T-helper 2 cell treated with Interferon-gamma antibody and Interleukin-4, amounts not matched to agents 100 ng/mL and 5 ng/mL, for 36 hours (primary cell): ENCODE results near the gene DCAF5. TPM values are rescaled to one million over a fixed set of nuclear protein-coding genes. Genes with fewer than 3 reads are reported as not detected.
"Not testable (repeated sequence)": the region's sequence is repeated elsewhere in the genome, so short reads cannot be mapped to it uniquely, and the experiment has no call there.

ENCODE experiments used
- intact Hi-C: fragments of 100-400 bp; cut with micrococcal nuclease; formaldehyde crosslinking; loops from one replicate; pipeline ENCODE4 v1.15.1; 2023
- total RNA-seq: library from RNA; stranded (reverse); gene quantifications from 2 replicates; pipeline ENCODE4 v1.2.3, GENCODE V29; 2022

The DCAF5 gene
- total RNA-seq, 1 donor from 2014 or later = 34.2 TPM

DNA sequence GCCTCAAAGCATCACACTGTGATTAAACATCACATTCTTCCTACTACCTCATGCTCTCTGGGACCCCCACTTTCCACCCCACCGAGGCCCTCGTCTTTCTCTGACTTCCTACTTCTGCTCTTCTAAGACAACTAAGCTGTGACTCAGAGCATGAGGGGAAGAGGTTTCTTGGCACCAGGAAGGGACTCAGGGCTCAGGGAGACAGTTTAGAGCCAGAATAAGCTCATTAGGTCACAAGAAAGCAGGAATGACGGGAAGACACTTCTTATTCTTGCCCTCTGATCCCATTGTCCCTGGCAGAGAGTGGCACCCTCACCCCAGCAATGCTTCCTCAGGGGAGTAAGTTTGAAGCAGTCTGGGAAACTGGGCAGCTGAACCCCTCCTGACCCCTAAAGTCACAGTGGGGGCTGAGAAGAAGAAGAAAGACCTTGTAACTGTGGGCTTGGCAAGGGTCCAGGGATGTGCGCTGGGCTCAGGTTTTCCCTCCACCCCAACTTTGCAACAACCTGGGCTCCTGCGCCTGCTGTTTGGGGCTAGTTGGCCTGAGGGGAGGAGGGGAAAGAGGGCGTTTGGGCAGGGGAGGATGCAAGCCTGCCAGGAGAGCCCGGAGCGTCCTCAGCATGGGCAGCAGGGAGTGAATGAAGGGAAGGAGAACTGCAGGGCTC lies 109.2 kb downstream of the DCAF5 start:
- intact Hi-C loops = no loop called here

DNA sequence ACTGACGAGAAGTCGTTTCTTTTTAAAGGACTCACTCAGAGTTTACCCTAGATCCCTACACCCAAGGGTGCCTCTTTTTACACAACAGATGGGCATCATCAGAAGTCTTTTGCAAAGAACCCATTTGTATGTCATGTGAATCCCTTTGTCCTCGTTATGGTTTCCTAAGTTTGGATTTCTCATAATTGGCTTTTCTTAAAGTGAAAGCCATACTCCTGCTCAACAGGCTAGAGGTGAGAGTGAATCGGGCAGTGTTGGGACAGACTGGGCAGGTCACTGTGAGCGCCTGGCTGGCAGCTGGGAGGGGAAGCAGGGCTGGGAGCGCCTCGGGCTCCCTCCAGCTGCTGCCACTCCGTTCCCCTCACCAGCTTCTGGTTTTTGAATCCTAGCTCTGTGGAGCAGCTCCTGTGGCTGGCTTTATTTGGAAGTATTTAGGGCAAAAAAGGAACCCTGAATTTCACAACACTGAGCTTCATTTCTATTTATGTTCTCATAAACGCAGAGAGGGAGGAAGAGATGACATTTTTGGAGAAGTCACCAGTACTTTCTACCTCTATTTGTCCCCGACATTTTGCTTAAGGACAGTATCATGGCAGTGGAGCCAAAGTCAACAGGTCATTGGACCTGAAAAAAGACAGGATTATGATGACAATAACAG lies 110.0 kb downstream of the DCAF5 start:
- intact Hi-C loops = no loop called here

GRCh38 chr14:69042299-69042698 lies 110.6 kb downstream of the DCAF5 start:
- intact Hi-C loops = no loop called here

GRCh38 chr14:69041783-69042182 lies 111.1 kb downstream of the DCAF5 start:
- intact Hi-C loops = no loop called here

DNA sequence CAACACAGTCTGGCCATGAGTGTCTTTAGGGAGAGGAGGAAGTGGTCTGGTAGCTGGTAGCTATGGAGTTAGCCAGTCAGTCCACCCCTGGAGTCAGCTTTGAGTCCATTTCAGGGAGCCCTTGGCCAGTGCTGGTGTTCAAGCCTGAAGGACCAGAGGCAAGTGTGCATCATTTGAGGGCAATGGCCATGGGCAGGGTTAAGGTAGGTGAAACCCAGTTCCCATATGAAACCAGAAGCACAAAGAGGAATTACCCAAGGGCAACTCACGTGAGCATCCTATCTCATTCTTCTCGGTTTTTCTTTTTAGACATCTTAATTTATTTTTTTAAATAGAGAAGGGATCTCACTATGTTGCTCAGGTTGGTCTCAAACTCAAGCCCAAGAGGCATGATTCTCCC lies 112.6 kb downstream of the DCAF5 start:
- intact Hi-C loops = no loop called here

DNA sequence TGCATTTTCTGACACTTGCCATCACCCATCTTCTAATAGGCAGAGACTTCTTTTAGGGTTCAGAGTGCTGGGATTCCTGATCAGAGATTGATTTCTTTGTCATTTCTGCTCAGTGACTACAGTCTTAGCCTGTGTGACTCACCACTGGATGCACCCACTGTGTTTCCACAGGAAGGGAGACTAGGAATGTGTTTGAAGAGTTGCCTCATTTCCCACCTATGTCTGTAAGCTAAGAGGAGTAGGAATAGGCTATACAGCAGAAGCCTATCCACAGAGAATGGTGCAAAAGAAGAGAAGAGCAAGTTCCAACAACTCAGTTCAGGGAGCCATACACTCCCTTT lies 113.7 kb downstream of the DCAF5 start:
- intact Hi-C loops = no loop called here

- intact Hi-C loops = no loop called here
Measured at GRCh38 chr14:69038455-69039287, 114.2 kb downstream of the DCAF5 start.

DNA sequence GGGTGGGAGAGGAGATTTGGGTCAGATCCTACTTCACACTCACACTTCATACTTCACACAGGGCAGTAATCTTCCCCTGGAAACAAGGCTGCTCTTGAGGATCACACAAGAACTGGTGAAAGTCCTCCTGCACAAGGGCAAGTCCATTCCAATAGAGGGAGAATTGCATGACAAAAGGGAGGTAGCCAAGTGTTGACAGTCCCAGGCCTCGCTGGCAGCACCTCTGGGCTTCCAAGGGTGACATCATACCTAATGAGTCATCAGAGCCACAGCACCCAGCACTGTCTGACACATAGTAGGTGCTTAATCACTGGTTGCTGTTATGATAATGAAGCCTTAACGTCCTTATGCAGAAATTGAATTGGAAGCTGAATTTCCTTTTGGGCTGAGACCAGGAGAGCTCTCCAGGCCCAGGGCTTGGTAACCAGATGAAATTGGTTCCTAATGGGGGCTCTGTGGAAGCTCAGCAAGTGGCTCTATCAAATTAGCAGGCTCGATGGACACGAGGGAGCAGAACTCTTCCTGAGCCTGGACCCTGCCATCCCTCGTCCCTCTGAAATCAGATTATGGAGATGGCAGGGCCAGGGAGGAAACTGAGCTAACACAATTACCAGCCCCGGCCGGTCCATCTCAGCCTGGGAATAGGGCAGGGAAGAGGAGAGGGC lies 115.0 kb downstream of the DCAF5 start:
- intact Hi-C loops = no loop called here

DNA sequence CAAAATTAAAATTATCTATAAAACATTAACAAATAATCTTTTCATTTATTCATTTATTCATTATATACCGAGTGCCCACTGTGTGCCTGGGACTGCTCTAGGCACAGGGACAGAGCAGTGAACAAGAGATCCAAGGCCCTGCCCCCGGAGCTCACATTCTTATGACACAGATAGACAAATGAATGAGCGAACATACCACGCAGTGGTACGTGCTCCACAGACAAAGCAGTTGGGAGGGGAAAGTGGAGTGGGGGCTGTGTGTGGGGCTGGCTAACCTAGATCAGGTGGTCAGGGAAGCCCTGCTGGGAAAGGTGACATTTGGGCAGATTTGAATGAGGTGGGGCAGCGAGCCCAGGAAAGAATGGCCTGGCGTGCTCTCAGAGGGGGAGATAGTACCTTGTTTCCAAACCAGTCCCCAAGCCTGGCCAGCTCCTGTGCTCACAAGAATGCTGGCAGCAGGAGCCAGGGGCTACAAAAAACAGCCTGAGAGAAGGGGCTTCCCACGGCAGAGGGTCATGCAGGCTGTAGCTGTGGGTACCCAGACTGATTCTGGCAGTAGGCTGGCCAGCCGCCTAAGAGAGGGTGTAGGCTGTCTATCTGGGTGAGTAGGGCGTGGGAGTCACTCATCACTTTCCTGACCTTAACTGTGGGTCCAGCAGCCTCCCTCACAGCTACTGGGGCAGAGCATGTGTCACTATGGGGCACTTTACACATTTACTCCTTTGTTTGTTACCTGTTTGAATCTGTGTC lies 116.0 kb downstream of the DCAF5 start:
- intact Hi-C loops = no loop called here

GRCh38 chr14:69034612-69035262 lies 118.2 kb downstream of the DCAF5 start:
- intact Hi-C loops = no loop called here

DNA sequence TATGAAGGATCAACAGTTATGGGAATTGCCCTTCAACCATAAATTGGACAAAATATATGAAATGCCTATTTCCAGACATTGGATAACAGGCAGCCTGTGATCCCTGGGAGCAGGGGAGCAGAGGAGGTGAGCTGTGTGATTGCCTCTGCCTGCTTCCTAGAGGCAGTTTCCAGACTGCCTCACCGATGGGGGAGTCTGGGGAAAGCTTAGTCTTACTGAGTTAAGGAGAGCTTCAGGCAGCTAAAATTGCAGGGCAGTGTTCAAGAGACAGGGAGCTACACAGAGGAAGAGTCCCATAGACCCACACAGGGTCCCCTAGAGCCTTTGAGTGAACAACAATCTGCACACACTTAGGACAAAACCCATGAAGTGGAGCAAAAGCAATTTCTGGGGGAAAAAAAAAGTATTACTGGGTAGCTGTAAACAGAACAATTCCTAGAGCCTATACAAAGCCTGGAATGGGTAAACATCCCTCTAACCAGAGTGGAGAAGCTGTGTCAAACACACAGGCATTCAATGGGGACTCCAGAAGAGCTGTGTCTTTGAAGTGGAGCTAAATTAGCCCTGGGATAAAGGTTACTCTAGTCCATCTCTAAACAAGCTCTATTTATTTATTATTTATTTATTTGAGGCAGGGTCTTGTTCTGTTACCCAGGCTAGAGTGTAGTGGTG lies 125.5 kb downstream of the DCAF5 start:
- intact Hi-C loops = no loop called here

DNA sequence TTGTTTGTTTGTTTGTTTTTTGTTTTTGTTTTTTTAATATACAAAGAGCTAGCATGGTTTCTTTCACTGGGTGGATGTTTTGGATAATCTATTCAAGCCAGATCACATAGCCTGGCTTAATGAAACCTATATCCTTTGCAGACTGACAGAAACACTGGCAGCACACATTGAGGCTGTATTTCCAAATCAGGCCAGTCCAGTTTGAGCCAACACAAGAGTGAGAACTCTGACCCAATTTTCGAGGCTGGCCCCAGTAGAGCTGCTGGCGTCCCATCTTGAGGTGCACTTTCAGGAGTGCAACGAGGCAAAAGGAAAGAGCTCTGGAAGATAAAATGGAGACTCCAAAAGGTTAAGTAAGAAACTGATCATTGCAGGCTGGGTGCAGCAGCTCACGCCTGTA lies 129.9 kb downstream of the DCAF5 start:
- intact Hi-C loops = no loop called here

DNA sequence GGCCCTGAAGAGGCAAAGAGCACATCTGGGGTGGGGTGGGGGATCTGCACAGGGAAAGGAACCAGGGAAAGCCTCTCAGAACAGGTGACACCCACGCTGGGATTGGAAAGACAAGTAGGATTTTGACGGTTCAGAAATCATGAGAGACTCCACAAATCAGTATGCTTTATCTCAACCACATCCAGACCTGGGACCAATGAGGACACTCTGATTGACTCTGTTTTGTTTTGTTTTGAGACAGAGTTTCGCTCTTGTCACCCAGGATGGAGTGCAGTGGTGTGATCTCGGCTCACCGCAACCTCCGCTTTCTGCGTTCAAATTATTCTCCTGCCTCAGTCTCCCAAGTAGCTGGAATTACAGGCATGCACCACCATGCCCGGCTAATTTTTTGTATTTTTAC lies 130.8 kb downstream of the DCAF5 start:
- intact Hi-C loops = not testable (repeated sequence)

DNA sequence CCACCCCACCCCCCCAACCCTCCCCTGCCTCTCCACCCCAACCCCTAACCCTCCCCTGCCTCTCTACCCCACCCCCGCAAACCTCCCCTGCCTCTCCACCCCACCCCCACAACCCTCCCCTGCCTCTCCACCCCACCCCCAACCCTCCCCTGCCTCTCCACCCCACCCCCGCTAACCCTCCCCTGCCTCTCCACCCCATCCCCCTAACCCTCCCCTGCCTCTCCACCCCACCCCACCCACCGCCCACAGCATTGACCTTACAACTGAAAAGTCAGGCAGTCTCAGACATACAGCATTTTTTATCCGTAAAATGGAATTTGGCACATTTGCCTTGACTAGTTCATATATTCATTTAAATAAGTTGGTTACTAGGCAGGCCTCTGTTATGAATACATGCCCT lies 135.2 kb downstream of the DCAF5 start:
- intact Hi-C loops = no loop called here

DNA sequence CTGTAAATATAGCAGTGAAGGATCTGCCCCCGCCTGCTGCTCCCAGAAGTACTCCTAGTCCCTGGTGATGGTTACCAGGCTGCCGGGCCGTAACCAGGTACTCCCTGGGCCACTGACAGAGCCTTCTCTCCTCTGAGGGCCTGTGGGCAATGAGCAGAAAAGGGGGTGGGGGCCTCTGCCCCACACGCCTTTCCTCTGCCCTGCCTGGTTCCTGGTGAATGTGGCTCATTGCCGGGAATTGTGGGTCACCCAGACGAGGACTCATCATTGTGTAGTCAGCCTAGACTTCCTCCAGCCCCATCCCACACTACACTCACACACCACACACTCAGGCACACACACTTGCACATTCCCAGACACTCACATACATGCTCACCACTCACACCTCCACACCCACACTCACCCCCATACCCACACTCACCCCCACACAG lies 138.1 kb downstream of the DCAF5 start:
- intact Hi-C loops = no loop called here

- intact Hi-C loops = no loop called here
Measured at GRCh38 chr14:69013943-69014782, 138.8 kb downstream of the DCAF5 start.

DNA sequence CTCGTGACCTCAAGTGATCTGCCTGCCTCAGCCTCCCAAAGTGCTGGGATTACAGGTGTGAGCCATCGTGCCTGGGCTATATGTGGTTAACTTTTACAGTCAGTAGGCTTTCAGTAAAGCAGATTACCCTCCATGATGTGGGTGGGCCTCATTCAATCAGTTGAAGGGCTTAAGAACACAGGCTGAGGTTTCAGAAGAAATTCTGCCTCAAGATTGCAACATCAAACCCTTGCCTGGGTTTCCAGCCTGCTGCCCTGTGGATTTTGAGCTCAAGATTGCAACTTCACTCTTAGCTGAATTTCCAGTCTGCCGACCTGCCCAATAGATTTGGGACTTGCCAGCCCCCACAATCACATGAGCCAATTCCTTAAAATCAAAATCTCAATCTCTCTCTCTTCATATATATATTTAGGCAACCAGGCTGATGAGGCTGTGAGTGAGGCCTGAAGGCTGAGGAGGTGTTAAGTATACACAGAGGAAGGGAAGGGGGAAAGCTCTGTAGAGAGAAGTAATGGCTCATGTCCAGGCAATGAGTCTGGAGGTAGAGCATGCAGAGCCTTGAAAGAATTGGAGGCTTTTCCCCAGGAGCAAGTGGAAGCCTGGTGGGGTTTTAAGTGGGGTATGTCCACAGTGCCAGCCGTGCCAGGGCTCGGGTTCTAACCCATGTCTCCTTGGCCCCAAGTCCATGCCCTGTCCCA lies 140.5 kb downstream of the DCAF5 start:
- intact Hi-C loops = no loop called here

- intact Hi-C loops = no loop called here
Measured at GRCh38 chr14:69010648-69011047, 142.3 kb downstream of the DCAF5 start.
